GM23338 (cell line): ENCODE results near the gene CPT1C. TPM values are rescaled to one million over a fixed set of nuclear protein-coding genes. Genes with fewer than 3 reads are reported as not detected.
A peak's percentile ranks its signal among the peaks of the same experiment; 100 is the strongest.

Experiments used
- ATAC-seq: fragments of 200-7000 bp; cut with Tn5 transposase; 3 replicates; pipeline ENCODE4 v1.9.1; 2020
- DNase-seq: peaks from one replicate; pipeline ENCODE4 v3.0.0-alpha.2; 2015; ENCODE audit warnings: low spot score
- H2AFZ ChIP-seq: fragments of 200-600 bp; sonication (generic); 2 replicates; pipeline ENCODE4 v1.8.0; 2016; ENCODE audit warnings: antibody characterized with exemption, mild to moderate bottlenecking, moderate library complexity
- H3F3A ChIP-seq: fragments of 200-600 bp; sonication (generic); replicated peaks from 2 replicates; pipeline ENCODE4 v1.8.0; 2017; ENCODE audit warnings: antibody characterized with exemption, mixed run types, low read depth
- H3K27ac ChIP-seq: fragments of 200-600 bp; sonication (generic); 2 replicates; pipeline ENCODE4 v1.6.1; 2016; ENCODE audit warnings: low read depth
- H3K27me3 ChIP-seq: fragments of 200-600 bp; sonication (generic); 2 replicates; pipeline ENCODE4 v1.8.0; 2016; ENCODE audit warnings: mild to moderate bottlenecking, mixed run types, moderate library complexity; ENCODE audit not compliant: insufficient read depth
- H3K36me3 ChIP-seq: fragments of 200-600 bp; sonication (generic); 2 replicates; pipeline ENCODE4 v1.8.0; 2016; ENCODE audit warnings: mild to moderate bottlenecking; ENCODE audit not compliant: insufficient read depth
- H3K4me1 ChIP-seq: fragments of 200-600 bp; sonication (generic); 2 replicates; pipeline ENCODE4 v1.8.0; 2016; ENCODE audit warnings: mild to moderate bottlenecking, moderate library complexity; ENCODE audit not compliant: insufficient read depth
- H3K4me2 ChIP-seq: fragments of 200-600 bp; sonication (generic); 2 replicates; pipeline ENCODE4 v1.7.1; 2017; ENCODE audit warnings: mixed run types
- H3K4me3 ChIP-seq: fragments of 200-600 bp; sonication (generic); 2 replicates; pipeline ENCODE4 v1.6.1; 2016; ENCODE audit warnings: mixed run types
- H3K79me2 ChIP-seq: fragments of 200-600 bp; sonication (generic); replicated peaks from 2 replicates; pipeline ENCODE4 v1.8.0; 2017; ENCODE audit warnings: mild to moderate bottlenecking; ENCODE audit not compliant: insufficient read depth
- H3K9me2 ChIP-seq: fragments of 200-600 bp; sonication (generic); 2 replicates; pipeline ENCODE4 v1.8.0; 2017; ENCODE audit not compliant: insufficient read depth
- H4K20me1 ChIP-seq: fragments of 200-600 bp; sonication (generic); replicated peaks from 2 replicates; pipeline ENCODE4 v1.8.0; 2017; ENCODE audit warnings: mild to moderate bottlenecking; ENCODE audit not compliant: insufficient read depth
- H3K27ac Mint-ChIP-seq: 2 replicates; pipeline ENCODE4 v1.8.0; 2020; ENCODE audit warnings: inconsistent platforms, mild to moderate bottlenecking, moderate library complexity, mixed read lengths
- H3K27me3 Mint-ChIP-seq: 3 replicates; pipeline ENCODE4 v1.8.0; 2022; ENCODE audit warnings: low read depth, mild to moderate bottlenecking, moderate library complexity, mixed read lengths, inconsistent platforms; ENCODE audit not compliant: insufficient read depth, poor library complexity
- H3K36me3 Mint-ChIP-seq: 3 replicates; pipeline ENCODE4 v1.8.0; 2021; ENCODE audit warnings: low read depth, mild to moderate bottlenecking, inconsistent platforms, moderate library complexity, mixed read lengths
- H3K4me1 Mint-ChIP-seq: 3 replicates; pipeline ENCODE4 v1.8.0; 2020; ENCODE audit warnings: mild to moderate bottlenecking, inconsistent platforms, mixed read lengths
- H3K4me3 Mint-ChIP-seq: 3 replicates; pipeline ENCODE4 v1.8.0; 2021; ENCODE audit warnings: moderate library complexity, mild to moderate bottlenecking, inconsistent platforms, mixed read lengths
- H3K9me3 Mint-ChIP-seq: 3 replicates; pipeline ENCODE4 v1.8.0; 2020; ENCODE audit warnings: moderate library complexity, mild to moderate bottlenecking, inconsistent platforms, mixed read lengths
- EZH2 ChIP-seq: fragments of 200-600 bp; sonication (generic); IDR thresholded peaks from one replicate; pipeline ENCODE4 v1.8.0; 2017; ENCODE audit warnings: antibody characterized with exemption, mild to moderate bottlenecking, low read depth; ENCODE audit not compliant: unreplicated experiment
- JUNB ChIP-seq: IDR thresholded peaks from one replicate; pipeline ENCODE4 v1.6.1; 2016; ENCODE audit warnings: antibody characterized with exemption; ENCODE audit not compliant: unreplicated experiment
- POLR2AphosphoS5 ChIP-seq: IDR thresholded peaks from 2 replicates; pipeline ENCODE4 v1.6.1; 2016; ENCODE audit warnings: antibody characterized with exemption, low read depth
- STAT1 ChIP-seq: IDR thresholded peaks from one replicate; pipeline ENCODE4 v1.6.1; 2016; ENCODE audit warnings: antibody characterized with exemption; ENCODE audit not compliant: unreplicated experiment
- ZNF114 ChIP-seq: fragments of 250-450 bp; sonication (Bioruptor Pico); IDR thresholded peaks from 2 replicates; pipeline ENCODE4 v1.5.0; 2020; ENCODE audit warnings: mild to moderate bottlenecking, moderate library complexity
- ZNF462 ChIP-seq: fragments of 250-450 bp; sonication (Bioruptor Pico); IDR thresholded peaks from 2 replicates; pipeline ENCODE4 v1.5.0; 2020; ENCODE audit warnings: mild to moderate bottlenecking, moderate library complexity
- polyA plus RNA-seq: library from polyadenylated mRNA; unstranded; fragments of >200 nt; fragmentation: Nextera tagmentation; extraction: Ambion mirVana; gene quantifications from 2 replicates; pipeline ENCODE4 v1.2.1, GENCODE V29; 2016
- total RNA-seq: library from RNA; depleted of rRNA; stranded (reverse); fragments of >200 nt; shearing (Covaris generic); gene quantifications from 2 replicates; pipeline ENCODE4 v1.2.3, GENCODE V29; 2014
- TF ChIP-seq, protein P1 (sequence below): IDR thresholded peaks from one replicate; pipeline ENCODE4 v1.6.1; 2018; ENCODE audit warnings: antibody characterized with exemption; ENCODE audit not compliant: unreplicated experiment
- TF ChIP-seq, protein P2 (sequence below), 2 experiments: fragments of 200-600 bp in 1 of 2; sonication (generic) in 1 of 2; conservative IDR thresholded peaks; 2 replicates each; pipeline versions ENCODE4 v1.5.1 to v1.6.1; 2016 to 2017; ENCODE audit warnings: antibody characterized with exemption in 2 of 2, low read depth in 2 of 2, mild to moderate bottlenecking in 2 of 2, moderate library complexity in 1 of 2

Gene CPT1C
- total and polyA plus RNA-seq, 2 experiments from 2014 or later: 63.4 to 77.3 TPM

DNA sequence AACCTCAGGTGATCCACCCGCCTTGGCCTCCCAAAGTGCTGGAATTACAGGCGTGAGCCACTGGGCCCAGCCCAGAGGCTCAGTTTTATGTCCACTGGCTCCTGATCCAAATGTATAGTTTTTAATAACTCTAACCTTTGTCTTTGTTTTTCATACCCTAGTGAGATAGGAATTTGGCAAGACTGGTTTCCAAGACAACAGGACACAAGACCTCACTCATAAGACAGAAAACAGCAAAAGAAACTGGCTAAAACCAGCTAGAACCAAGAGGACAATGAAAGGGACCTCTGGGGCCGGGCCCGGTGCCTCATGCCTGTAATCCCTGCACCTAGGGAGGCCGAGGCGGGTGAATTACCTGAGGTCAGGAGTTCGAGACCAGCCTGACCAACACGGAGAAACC lies 27.6 kb downstream of the CPT1C start:
- H3K4me3 Mint-ChIP-seq: peak overlapping the region; percentile 21; the same call in 1 of the 3 replicates
- peaks cover 12% of the 10 kb centered on the region for H3K4me1 Mint-ChIP-seq
- no peaks in the 10 kb centered on the region; the same call in 1 of the 2 replicates for H3K4me1 ChIP-seq
- no peaks in the 10 kb centered on the region for H3K79me2 ChIP-seq
- peak overlapping the region; percentile 70; the same call in 1 of the 2 replicates for H2AFZ ChIP-seq
- no peak overlapping the region for H3K27ac Mint-ChIP-seq
- 0 out of 2 replicates have a peak, but pooled peaks cover 6% of the 10 kb centered on the region for H3F3A ChIP-seq
- peaks cover 2% of the 10 kb centered on the region; the same call in 1 of the 3 replicates for H3K9me3 Mint-ChIP-seq
- no peaks in the 10 kb centered on the region for H4K20me1 ChIP-seq
- H3K4me2 ChIP-seq: no peak overlapping the region
- H3K27me3 Mint-ChIP-seq: peaks cover 23% of the 10 kb centered on the region
- no peaks in the 10 kb centered on the region for H3K36me3 ChIP-seq
- H3K36me3 Mint-ChIP-seq: peaks cover 11% of the 10 kb centered on the region
- no peaks in the 10 kb centered on the region for H3K27me3 ChIP-seq
- no peaks in the 10 kb centered on the region for H3K9me2 ChIP-seq
- H3K4me3 ChIP-seq: no peak overlapping the region
- no peak for ATAC-seq
- TF ChIP-seq, protein P1, sequence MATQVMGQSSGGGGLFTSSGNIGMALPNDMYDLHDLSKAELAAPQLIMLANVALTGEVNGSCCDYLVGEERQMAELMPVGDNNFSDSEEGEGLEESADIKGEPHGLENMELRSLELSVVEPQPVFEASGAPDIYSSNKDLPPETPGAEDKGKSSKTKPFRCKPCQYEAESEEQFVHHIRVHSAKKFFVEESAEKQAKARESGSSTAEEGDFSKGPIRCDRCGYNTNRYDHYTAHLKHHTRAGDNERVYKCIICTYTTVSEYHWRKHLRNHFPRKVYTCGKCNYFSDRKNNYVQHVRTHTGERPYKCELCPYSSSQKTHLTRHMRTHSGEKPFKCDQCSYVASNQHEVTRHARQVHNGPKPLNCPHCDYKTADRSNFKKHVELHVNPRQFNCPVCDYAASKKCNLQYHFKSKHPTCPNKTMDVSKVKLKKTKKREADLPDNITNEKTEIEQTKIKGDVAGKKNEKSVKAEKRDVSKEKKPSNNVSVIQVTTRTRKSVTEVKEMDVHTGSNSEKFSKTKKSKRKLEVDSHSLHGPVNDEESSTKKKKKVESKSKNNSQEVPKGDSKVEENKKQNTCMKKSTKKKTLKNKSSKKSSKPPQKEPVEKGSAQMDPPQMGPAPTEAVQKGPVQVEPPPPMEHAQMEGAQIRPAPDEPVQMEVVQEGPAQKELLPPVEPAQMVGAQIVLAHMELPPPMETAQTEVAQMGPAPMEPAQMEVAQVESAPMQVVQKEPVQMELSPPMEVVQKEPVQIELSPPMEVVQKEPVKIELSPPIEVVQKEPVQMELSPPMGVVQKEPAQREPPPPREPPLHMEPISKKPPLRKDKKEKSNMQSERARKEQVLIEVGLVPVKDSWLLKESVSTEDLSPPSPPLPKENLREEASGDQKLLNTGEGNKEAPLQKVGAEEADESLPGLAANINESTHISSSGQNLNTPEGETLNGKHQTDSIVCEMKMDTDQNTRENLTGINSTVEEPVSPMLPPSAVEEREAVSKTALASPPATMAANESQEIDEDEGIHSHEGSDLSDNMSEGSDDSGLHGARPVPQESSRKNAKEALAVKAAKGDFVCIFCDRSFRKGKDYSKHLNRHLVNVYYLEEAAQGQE: no peak
- TF ChIP-seq ZNF114 (CRISPR knock-in tag) (no peak), STAT1 (no peak)
- DNase-seq: peak; percentile 20
- H3K27ac ChIP-seq: peak overlapping the region; percentile 18; the same call in 1 of the 2 replicates

GRCh38 chr19:49718991-49719390 lies 28.1 kb downstream of the CPT1C start:
- H3K4me2 ChIP-seq: 0 out of 2 replicates have a peak overlapping the region, but pooled peaks have one; percentile 2
- H3K79me2 ChIP-seq: no peaks in the 10 kb centered on the region
- no peaks in the 10 kb centered on the region for H3K27me3 ChIP-seq
- Mint-ChIP-seq H3K4me3 (no peak overlapping the region), H3K27ac (no peak overlapping the region), H3K36me3 (peaks cover 6% of the 10 kb centered on the region), H3K4me1 (peaks cover 12% of the 10 kb centered on the region), H3K9me3 (peaks cover 2% of the 10 kb centered on the region; the same call in 1 of the 3 replicates), H3K27me3 (peaks cover 22% of the 10 kb centered on the region)
- peak overlapping the region; percentile 18; the same call in 1 of the 2 replicates for H3K27ac ChIP-seq
- no peaks in the 10 kb centered on the region for H3K9me2 ChIP-seq
- H3K36me3 ChIP-seq: no peaks in the 10 kb centered on the region
- TF ChIP-seq, protein P2, sequence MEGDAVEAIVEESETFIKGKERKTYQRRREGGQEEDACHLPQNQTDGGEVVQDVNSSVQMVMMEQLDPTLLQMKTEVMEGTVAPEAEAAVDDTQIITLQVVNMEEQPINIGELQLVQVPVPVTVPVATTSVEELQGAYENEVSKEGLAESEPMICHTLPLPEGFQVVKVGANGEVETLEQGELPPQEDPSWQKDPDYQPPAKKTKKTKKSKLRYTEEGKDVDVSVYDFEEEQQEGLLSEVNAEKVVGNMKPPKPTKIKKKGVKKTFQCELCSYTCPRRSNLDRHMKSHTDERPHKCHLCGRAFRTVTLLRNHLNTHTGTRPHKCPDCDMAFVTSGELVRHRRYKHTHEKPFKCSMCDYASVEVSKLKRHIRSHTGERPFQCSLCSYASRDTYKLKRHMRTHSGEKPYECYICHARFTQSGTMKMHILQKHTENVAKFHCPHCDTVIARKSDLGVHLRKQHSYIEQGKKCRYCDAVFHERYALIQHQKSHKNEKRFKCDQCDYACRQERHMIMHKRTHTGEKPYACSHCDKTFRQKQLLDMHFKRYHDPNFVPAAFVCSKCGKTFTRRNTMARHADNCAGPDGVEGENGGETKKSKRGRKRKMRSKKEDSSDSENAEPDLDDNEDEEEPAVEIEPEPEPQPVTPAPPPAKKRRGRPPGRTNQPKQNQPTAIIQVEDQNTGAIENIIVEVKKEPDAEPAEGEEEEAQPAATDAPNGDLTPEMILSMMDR (conservative IDR thresholded peaks at IDR 0.05; ENCODE audit: low read depth in 2 of 2): no peak
- TF ChIP-seq POLR2AphosphoS5: no peak
- TF ChIP-seq JUNB: no peak
- TF ChIP-seq ZNF462: no peak
- TF ChIP-seq ZNF114 (CRISPR knock-in tag): no peak
- TF ChIP-seq EZH2: no peak
- DNase-seq (no peak), ATAC-seq (no peak)
- no peak overlapping the region for H3K4me3 ChIP-seq
- H2AFZ ChIP-seq: peak overlapping the region; percentile 70
- 0 out of 2 replicates have a peak, but pooled peaks cover 6% of the 10 kb centered on the region for H3F3A ChIP-seq
- no peaks in the 10 kb centered on the region for H4K20me1 ChIP-seq
- no peaks in the 10 kb centered on the region; the same call in 1 of the 2 replicates for H3K4me1 ChIP-seq
